ENCODE results near the gene INSYN1.

DNA sequence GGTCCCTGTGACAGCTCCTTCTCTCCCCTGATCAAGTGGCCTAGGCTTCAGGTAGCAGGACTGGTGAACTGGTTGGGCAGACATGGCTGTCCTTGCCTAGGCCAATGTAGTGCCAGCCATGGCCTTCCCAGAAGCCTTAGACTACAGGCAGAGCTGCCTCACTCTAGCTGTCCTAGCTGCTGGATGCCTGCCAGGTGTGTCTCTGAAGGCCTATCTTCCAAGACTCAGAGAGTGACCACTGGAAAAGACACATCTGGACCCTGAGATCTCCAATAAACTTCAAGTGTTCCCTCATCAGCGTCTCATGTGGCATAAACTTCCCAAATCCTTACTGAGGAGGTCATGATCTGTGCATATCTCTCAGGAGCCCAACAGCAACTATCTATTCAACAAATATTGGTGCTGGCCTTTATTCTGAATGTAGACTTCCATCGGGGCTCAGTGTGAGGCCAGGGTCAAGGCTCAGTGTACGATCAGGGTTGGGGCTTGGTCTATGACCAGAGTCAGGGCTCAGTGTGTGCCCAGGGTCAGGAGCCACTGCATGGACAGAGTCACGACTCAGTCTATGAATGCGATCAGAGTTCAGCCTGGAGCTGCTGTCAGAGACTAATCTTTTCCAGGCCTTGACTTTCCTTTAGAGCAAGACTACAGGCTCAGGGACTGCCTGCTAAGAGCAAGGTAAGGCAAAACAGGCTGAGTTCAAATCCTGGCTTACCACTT, 36.5 kb upstream of the INSYN1 start:
- TF ChIP-seq EP300 (IDR thresholded peaks at IDR 0.05; ENCODE audit: borderline replicate concordance in 1 of 2, control insufficient read depth in 1 of 2, low read depth in 2 of 2, low read length in 2 of 2) (no peak), NRF1 (conservative IDR thresholded peaks at IDR 0.05; ENCODE audit: low read depth, low read length) (no peak), POLR2AphosphoS5 (IDR thresholded peaks at IDR 0.05; ENCODE audit: low read length) (no peak), CTCF (IDR thresholded peaks at IDR 0.05 in 2 of 3, conservative IDR thresholded peaks at IDR 0.05 in 1 of 3; ENCODE audit: control insufficient read depth in 2 of 3, extremely low read depth in 1 of 3, insufficient read depth in 1 of 3, low read depth in 3 of 3, low read length in 3 of 3) (no peak), USF2 (IDR thresholded peaks at IDR 0.05; ENCODE audit: borderline replicate concordance, low read depth, low read length) (no peak), NFXL1 (IDR thresholded peaks at IDR 0.05; ENCODE audit: borderline replicate concordance) (no peak), POLR2AphosphoS2 (IDR thresholded peaks at IDR 0.05; ENCODE audit: low read depth, low read length) (no peak), IKZF1 (conservative IDR thresholded peaks at IDR 0.05) (no peak), ZNF217 (IDR thresholded peaks at IDR 0.05) (no peak), ATF3 (IDR thresholded peaks at IDR 0.05; ENCODE audit: borderline replicate concordance, extremely low read depth, low read depth, low read length) (no peak)

Measured in GM12878 (cell line).